GM12892 (cell line): ENCODE data around the gene TGM1.

ENCODE experiments used
- POLR2A ChIP-seq: IDR thresholded peaks from 2 replicates; pipeline ENCODE4 v1.6.1; 2011; ENCODE audit warnings: low read depth, low read length, control low read depth
- POLR2AphosphoS5 ChIP-seq: IDR thresholded peaks from 2 replicates; pipeline ENCODE4 v1.6.1; 2011; ENCODE audit warnings: low read depth, low read length, control low read depth

GRCh38 chr14:24253936-24254335, 9.0 kb downstream of the TGM1 start:
- TF ChIP-seq POLR2AphosphoS5 = no peak
- no peak for TF ChIP-seq POLR2A
